Kidney epithelial cell (primary cell): ENCODE data around the gene SFXN2. TPM values are rescaled to one million over a fixed set of nuclear protein-coding genes. Genes with fewer than 3 reads are reported as not detected.
A peak's percentile ranks its signal among the peaks of the same experiment; 100 is the strongest.

ENCODE experiments used
- DNase-seq: peaks from one replicate; pipeline ENCODE4 v3.0.0-alpha.2; 2010; ENCODE audit warnings: low read depth
- H3K27me3 ChIP-seq: 2 replicates; pipeline ENCODE4 v1.6.0; 2011; ENCODE audit warnings: low read length; ENCODE audit not compliant: control insufficient read depth, insufficient read depth
- H3K36me3 ChIP-seq: 2 replicates; pipeline ENCODE4 v1.5.1; 2011; ENCODE audit warnings: low read length; ENCODE audit not compliant: control insufficient read depth, insufficient read depth
- H3K4me3 ChIP-seq: 2 replicates; pipeline ENCODE4 v1.5.1; 2011; ENCODE audit warnings: low read depth, mild to moderate bottlenecking, control low read depth, low read length
- CTCF ChIP-seq: IDR thresholded peaks from 2 replicates; pipeline ENCODE4 v1.5.1; 2011; ENCODE audit warnings: mild to moderate bottlenecking, moderate library complexity, low read length, control low read depth, inconsistent platforms; ENCODE audit not compliant: insufficient read depth, poor library complexity, severe bottlenecking
- total RNA-seq: library from RNA; depleted of rRNA; stranded (reverse); fragments of >200 nt; gene quantifications from 2 replicates; pipeline ENCODE4 v1.2.3, GENCODE V29; 2015

SFXN2 gene
- total RNA-seq, 1 donor from 2014 or later: 2.3 TPM

GRCh38 chr10:102678842-102679289 lies 35.6 kb upstream of the SFXN2 start:
- no peaks in the 10 kb centered on the region for H3K27me3 ChIP-seq
- no peak for DNase-seq
- peak; percentile 95 for TF ChIP-seq CTCF
- H3K36me3 ChIP-seq: no peaks in the 10 kb centered on the region
- H3K4me3 ChIP-seq: no peak overlapping the region

GRCh38 chr10:102679596-102679995 lies 34.8 kb upstream of the SFXN2 start:
- TF ChIP-seq CTCF: no peak
- H3K4me3 ChIP-seq: no peak overlapping the region
- DNase-seq: no peak

DNA sequence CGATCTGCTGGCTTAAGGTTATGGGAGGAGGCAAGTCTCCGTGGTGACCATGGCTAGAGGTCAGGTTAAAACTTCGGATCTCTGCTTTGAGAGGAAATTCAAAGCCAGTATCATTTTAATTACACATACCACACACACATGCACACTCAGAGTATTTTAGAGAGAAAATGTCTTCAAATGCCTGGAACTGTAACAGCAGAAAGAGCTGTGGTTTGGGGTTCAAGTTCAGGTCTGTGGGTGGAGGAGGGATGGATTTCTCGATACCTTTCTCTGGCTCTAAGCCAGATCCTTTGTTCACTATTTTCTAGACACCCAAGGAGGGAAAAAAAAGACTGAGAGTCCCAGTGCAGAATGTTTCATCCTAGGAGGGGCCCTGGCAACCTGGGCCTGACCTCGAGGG lies 32.7 kb upstream of the SFXN2 start:
- no peak for TF ChIP-seq CTCF
- no peak for DNase-seq
- Histone ChIP-seq H3K27me3 (no peaks in the 10 kb centered on the region), H3K36me3 (no peaks in the 10 kb centered on the region), H3K4me3 (no peak overlapping the region)

More at GRCh38 chr10:102679596-102679995, 34.8 kb upstream of the SFXN2 start:
- Histone ChIP-seq H3K27me3 (no peaks in the 10 kb centered on the region), H3K36me3 (no peaks in the 10 kb centered on the region)

DNA sequence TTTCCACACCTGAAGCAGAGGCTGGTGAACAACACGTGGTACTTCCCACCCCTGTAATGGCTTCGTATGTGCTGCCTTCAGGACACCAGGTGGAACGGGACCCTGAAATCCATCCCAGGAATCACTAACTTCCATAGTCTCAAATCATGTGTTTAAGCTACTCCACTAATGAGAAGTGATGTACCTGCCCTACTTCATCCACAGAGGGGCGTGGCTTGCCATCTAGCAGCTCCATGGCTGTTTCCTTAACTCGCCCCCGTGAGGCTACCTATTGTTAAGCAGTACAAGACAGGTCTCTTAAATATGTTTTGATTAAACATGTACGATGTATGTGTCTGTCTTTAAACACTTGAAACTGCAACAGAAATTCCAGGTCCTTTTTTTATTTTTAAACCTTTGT lies 32.0 kb upstream of the SFXN2 start:
- Histone ChIP-seq H3K36me3 (no peaks in the 10 kb centered on the region), H3K4me3 (no peak overlapping the region), H3K27me3 (no peaks in the 10 kb centered on the region)
- DNase-seq: no peak
- no peak for TF ChIP-seq CTCF

DNA sequence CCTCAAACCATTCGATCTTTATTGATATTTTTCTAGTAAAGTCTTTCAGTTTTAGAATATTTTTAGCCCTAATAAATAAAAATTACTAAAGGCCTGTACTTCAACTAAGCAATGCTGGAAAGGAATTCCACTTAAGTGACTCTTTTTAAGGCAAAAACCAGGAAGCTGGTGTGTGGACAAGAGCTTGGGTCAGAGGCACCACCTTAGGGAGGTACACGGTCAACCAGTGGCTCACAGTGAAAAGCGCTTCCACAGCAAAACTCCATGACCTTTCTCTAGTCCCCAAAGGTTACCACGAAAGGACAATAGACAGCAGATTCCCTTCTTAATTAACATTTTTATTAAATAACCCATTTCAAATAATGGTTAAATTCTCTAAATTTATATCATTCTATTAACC lies 31.5 kb upstream of the SFXN2 start:
- H3K36me3 ChIP-seq: no peaks in the 10 kb centered on the region
- no peaks in the 10 kb centered on the region for H3K27me3 ChIP-seq
- no peak overlapping the region for H3K4me3 ChIP-seq
- no peak for DNase-seq
- no peak for TF ChIP-seq CTCF

GRCh38 chr10:102683736-102684135 lies 30.7 kb upstream of the SFXN2 start:
- H3K27me3 ChIP-seq: no peaks in the 10 kb centered on the region
- no peak overlapping the region for H3K4me3 ChIP-seq
- DNase-seq: no peak
- H3K36me3 ChIP-seq: no peaks in the 10 kb centered on the region
- no peak for TF ChIP-seq CTCF
